Calu3 (cell line): ENCODE results near the gene CTNNA2. TPM values are rescaled to one million over a fixed set of nuclear protein-coding genes. Genes with fewer than 3 reads are reported as not detected.

Source experiments
- BruUV-seq: library from RNA; stranded (reverse); fragments of 400-500 nt; replicated peaks from 2 replicates; lab custom pipeline; 2021; lab: Mats Ljungman, UMichigan
- CTCF ChIA-PET: fragments of 300-600 bp; sonication (Branson Sonifier 250); formaldehyde crosslinking; loops from one replicate; lab custom pipeline; 2022; ENCODE audit warnings: antibody characterized with exemption; lab: Charles Lee
- DNase-seq: peaks from one replicate; pipeline ENCODE4 v3.0.0; 2022
- H3K27ac Mint-ChIP-seq: one replicate; pipeline ENCODE4 v1.8.0; 2022; ENCODE audit warnings: mixed read lengths; ENCODE audit not compliant: unreplicated experiment
- H3K27me3 Mint-ChIP-seq: one replicate; pipeline ENCODE4 v1.8.0; 2022; ENCODE audit warnings: mixed read lengths; ENCODE audit not compliant: unreplicated experiment
- H3K36me3 Mint-ChIP-seq: one replicate; pipeline ENCODE4 v1.8.0; 2022; ENCODE audit warnings: mild to moderate bottlenecking, moderate library complexity, mixed read lengths; ENCODE audit not compliant: insufficient read depth, unreplicated experiment
- H3K4me1 Mint-ChIP-seq: one replicate; pipeline ENCODE4 v1.8.0; 2022; ENCODE audit warnings: mild to moderate bottlenecking, low read depth, mixed read lengths; ENCODE audit not compliant: unreplicated experiment
- H3K4me3 Mint-ChIP-seq: one replicate; pipeline ENCODE4 v1.8.0; 2022; ENCODE audit warnings: mild to moderate bottlenecking, low read depth, moderate library complexity, mixed read lengths; ENCODE audit not compliant: unreplicated experiment
- H3K9me3 Mint-ChIP-seq: one replicate; pipeline ENCODE4 v1.8.0; 2022; ENCODE audit warnings: low read depth, mixed read lengths; ENCODE audit not compliant: unreplicated experiment
- CTCF ChIP-seq: fragments of 200-600 bp; IDR thresholded peaks from one replicate; pipeline ENCODE4 v1.8.0; 2022; ENCODE audit warnings: antibody characterized with exemption; ENCODE audit not compliant: unreplicated experiment
- intact Hi-C: fragments of 100-400 bp; cut with micrococcal nuclease; formaldehyde crosslinking; loops from one replicate; pipeline ENCODE4 v1.10.0; 2022; ENCODE audit not compliant: unreplicated experiment
- total RNA-seq: library from RNA; stranded (reverse); gene quantifications from 2 replicates; pipeline ENCODE4 v1.2.3, GENCODE V29; 2022

Gene CTNNA2
- total RNA-seq, 1 experiment from 2014 or later, result not detected

GRCh38 chr2:80074321-80075070 is 561.6 kb downstream of the CTNNA2 start:
- no peak for TF ChIP-seq CTCF
- intact Hi-C loops, result no loop called here
- no peak for DNase-seq
- BruUV-seq, result no TSS peak
- Mint-ChIP-seq H3K36me3 (no peaks in the 10 kb centered on the region), H3K27ac (no peak overlapping the region), H3K4me1 (no peaks in the 10 kb centered on the region), H3K27me3 (no peaks in the 10 kb centered on the region), H3K4me3 (no peak overlapping the region), H3K9me3 (peaks cover 3% of the 10 kb centered on the region)
- CTCF ChIA-PET, result interaction anchor here (0.7 kb wide), 1 partner anchor 1551 kb away, joined by 3 read pairs; no protein-coding TSS in a partner anchor

GRCh38 chr2:80075719-80076118 is 562.9 kb downstream of the CTNNA2 start:
- H3K4me3 Mint-ChIP-seq, result no peak overlapping the region
- H3K36me3 Mint-ChIP-seq, result no peaks in the 10 kb centered on the region
- no peak for TF ChIP-seq CTCF
- H3K4me1 Mint-ChIP-seq, result no peaks in the 10 kb centered on the region
- no peak for DNase-seq
- H3K27ac Mint-ChIP-seq, result no peak overlapping the region
- BruUV-seq, result no TSS peak
- CTCF ChIA-PET, result no interaction called here
- intact Hi-C loops, result no loop called here
- peaks cover 7% of the 10 kb centered on the region for H3K9me3 Mint-ChIP-seq
- no peaks in the 10 kb centered on the region for H3K27me3 Mint-ChIP-seq

GRCh38 chr2:80078290-80079036 is 565.6 kb downstream of the CTNNA2 start:
- intact Hi-C loops, result no loop called here
- no peaks in the 10 kb centered on the region for H3K4me1 Mint-ChIP-seq
- no peak for TF ChIP-seq CTCF
- H3K36me3 Mint-ChIP-seq, result no peaks in the 10 kb centered on the region
- H3K27me3 Mint-ChIP-seq, result no peaks in the 10 kb centered on the region
- no peak for DNase-seq
- H3K27ac Mint-ChIP-seq, result no peak overlapping the region
- H3K9me3 Mint-ChIP-seq, result peaks cover 7% of the 10 kb centered on the region
- no peak overlapping the region for H3K4me3 Mint-ChIP-seq
- BruUV-seq, result no TSS peak
- CTCF ChIA-PET, result no interaction called here

- no peaks in the 10 kb centered on the region for H3K36me3 Mint-ChIP-seq
These were observed 568.1 kb downstream of the CTNNA2 start for GRCh38 chr2:80080957-80081356.

More at GRCh38 chr2:80080957-80081356, 568.1 kb downstream of the CTNNA2 start:
- intact Hi-C loops, result no loop called here
- H3K27ac Mint-ChIP-seq, result no peak overlapping the region
- CTCF ChIA-PET, result interaction anchor here (0.6 kb wide), 1 partner anchor 75 kb away, joined by 4 read pairs; no protein-coding TSS in a partner anchor
- H3K27me3 Mint-ChIP-seq, result no peaks in the 10 kb centered on the region
- H3K4me3 Mint-ChIP-seq, result no peak overlapping the region
- H3K4me1 Mint-ChIP-seq, result no peaks in the 10 kb centered on the region
- H3K9me3 Mint-ChIP-seq, result peaks cover 9% of the 10 kb centered on the region
- no peak for DNase-seq
- TF ChIP-seq CTCF, result no peak
- BruUV-seq, result no TSS peak
